ENCODE results near the gene SLAMF1.

SLAMF1 gene

DNA sequence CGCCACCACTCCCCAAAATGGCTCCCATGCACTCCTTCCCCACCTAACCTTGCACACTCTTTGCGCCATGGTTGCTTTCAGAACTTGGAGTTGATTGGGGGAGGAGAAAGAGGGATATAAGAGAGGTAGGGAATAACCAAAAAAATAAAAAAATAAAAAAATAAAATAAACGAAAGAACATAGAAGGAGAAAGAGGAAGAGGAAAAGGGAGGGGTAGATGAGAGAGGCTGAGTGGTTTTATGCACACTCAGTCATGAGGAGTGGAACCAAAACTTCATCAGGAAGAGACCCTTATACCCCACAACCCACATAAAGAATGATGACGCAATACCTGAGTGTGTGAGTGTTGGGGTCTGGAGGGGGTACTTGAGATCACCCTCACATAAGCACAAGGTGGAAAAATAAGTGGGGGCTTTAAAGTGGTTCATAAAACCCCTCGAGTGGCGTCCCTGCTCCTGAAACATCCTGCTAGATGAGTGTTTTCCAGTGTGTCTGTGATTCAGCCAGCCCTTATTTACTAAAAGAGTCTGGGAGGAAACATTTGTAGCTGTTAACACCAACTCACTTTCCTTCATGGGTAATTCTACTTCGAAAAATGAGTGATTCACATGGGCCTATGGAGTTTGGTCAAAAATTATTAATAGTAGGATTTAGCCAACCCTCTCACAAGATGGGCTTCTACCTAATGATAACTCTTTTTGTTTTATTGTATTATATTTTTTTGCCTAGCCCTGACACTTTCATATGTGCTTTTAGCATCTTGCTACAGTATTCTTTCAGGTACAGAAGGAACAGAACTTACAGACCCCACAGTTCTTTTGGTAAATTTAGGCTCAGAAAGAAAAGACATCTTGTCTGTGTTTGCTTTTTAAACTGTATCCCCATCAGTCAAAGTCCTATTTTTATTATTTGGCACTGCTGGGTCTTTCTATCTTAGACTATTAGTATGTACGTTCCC, 5.2 kb downstream of the SLAMF1 start:
- TF ChIP-seq, protein P1, sequence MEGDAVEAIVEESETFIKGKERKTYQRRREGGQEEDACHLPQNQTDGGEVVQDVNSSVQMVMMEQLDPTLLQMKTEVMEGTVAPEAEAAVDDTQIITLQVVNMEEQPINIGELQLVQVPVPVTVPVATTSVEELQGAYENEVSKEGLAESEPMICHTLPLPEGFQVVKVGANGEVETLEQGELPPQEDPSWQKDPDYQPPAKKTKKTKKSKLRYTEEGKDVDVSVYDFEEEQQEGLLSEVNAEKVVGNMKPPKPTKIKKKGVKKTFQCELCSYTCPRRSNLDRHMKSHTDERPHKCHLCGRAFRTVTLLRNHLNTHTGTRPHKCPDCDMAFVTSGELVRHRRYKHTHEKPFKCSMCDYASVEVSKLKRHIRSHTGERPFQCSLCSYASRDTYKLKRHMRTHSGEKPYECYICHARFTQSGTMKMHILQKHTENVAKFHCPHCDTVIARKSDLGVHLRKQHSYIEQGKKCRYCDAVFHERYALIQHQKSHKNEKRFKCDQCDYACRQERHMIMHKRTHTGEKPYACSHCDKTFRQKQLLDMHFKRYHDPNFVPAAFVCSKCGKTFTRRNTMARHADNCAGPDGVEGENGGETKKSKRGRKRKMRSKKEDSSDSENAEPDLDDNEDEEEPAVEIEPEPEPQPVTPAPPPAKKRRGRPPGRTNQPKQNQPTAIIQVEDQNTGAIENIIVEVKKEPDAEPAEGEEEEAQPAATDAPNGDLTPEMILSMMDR (IDR thresholded peaks at IDR 0.05; ENCODE audit: control insufficient read depth, insufficient read depth, low read depth, low read length, missing control alignments) = no peak
- no peak overlapping the region for H3K4me3 ChIP-seq (ENCODE audit: control insufficient read depth, low read depth, low read length)
- DNase-seq (ENCODE audit: low read depth) = no peak

DNA sequence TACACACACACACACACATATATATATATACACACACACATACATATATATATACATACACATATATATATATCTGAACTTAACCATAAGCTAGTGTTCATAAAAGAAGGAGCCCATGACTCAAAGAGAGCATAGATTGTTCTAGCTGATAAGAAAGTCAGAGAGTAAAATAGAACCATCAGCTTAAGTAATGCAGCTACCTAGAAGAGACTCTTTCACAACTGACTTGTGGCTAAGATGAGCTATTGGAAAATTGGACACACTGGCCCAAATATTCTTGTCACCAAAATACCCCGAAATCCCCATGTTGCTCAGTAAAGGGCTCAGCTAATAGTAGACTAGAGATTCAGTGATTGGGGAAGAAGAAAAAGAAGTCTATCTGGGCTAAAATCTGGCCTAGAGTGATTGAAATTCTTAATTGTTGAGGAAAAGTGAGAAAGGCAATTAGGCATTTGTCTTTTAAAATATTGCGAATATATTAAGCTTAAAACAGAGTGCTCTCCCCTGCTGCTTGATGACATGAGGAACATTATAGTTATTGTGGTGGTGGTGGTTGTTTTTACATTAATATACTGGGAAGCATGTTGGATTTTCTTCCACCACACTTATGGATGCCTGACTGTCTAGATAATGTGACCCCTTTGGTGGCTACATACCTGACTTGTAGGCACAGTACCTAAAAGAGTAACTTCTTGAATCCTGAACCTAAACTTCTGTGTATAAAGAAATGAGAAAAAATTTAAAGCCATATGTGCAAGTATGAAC, 6.3 kb downstream of the SLAMF1 start:
- TF ChIP-seq, protein P1 (IDR thresholded peaks at IDR 0.05; ENCODE audit: control insufficient read depth, insufficient read depth, low read depth, low read length, missing control alignments) = no peak
- H3K4me3 ChIP-seq (ENCODE audit: control insufficient read depth, low read depth, low read length) = no peak overlapping the region
- DNase-seq (ENCODE audit: low read depth) = no peak

DNA sequence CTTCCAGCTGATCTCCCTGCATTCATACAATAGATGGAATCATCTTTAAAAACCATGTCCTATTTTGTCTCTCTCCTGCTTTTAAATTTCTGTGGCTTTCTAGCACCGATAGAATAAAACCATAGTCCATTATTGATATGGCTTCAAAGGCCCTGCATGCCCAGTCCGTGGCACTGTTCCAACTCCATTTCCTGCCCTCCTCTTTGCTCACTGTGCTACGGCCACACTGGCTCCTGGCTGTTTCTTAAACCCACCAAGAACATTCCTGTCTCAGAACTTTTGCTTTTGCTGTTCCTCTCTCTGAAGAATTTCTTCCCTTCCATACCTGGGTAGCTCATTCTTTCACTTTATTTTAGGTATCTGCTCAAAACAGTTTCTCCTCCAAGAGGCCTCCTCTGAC, 7.2 kb downstream of the SLAMF1 start:
- DNase-seq (ENCODE audit: low read depth) = no peak

DNA sequence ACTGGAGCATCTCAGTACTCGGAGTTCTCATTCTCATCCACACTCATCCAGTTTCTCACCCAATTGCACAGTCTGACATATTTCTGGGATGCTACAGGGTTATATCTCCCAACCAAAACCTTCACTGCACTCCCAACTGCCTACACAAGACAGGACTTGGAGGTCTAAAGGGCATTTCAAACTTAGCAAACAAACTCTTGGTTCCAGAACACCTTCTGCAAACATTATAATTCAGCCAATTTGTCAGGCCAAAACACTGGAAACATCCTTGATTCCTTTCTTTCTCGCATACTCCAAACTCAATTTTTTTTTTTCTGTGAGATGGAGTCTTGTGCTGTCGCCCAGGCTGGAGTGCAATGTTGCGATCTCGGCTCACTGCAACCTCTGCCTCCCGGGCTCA, 7.9 kb downstream of the SLAMF1 start:
- H3K4me3 ChIP-seq (ENCODE audit: control insufficient read depth, low read depth, low read length) = no peak overlapping the region
- TF ChIP-seq, protein P1 (IDR thresholded peaks at IDR 0.05; ENCODE audit: control insufficient read depth, insufficient read depth, low read depth, low read length, missing control alignments) = no peak
- no peak for DNase-seq (ENCODE audit: low read depth)

More for the DNA sequence above, 7.2 kb downstream of the SLAMF1 start:
- no peak overlapping the region for H3K4me3 ChIP-seq (ENCODE audit: control insufficient read depth, low read depth, low read length)
- TF ChIP-seq, protein P1 (IDR thresholded peaks at IDR 0.05; ENCODE audit: control insufficient read depth, insufficient read depth, low read depth, low read length, missing control alignments) = no peak

DNA sequence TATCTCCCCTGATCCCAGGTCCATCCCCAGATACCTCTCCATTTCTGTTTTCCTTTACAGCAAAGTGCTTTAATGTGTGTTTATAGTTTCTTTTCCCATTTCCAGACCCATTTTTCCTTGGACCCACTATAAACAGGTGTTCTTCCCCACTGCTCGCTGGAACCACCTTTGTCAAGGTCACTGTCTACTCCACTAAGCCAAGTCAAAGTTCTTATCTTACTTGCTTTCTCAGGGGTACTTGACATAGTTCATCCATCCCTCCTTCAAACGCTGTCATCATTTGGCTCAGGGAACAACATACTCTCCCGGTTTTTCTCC, 8.3 kb downstream of the SLAMF1 start:
- no peak overlapping the region for H3K4me3 ChIP-seq (ENCODE audit: control insufficient read depth, low read depth, low read length)
- TF ChIP-seq, protein P1 (IDR thresholded peaks at IDR 0.05; ENCODE audit: control insufficient read depth, insufficient read depth, low read depth, low read length, missing control alignments) = no peak
- no peak for DNase-seq (ENCODE audit: low read depth)

DNA sequence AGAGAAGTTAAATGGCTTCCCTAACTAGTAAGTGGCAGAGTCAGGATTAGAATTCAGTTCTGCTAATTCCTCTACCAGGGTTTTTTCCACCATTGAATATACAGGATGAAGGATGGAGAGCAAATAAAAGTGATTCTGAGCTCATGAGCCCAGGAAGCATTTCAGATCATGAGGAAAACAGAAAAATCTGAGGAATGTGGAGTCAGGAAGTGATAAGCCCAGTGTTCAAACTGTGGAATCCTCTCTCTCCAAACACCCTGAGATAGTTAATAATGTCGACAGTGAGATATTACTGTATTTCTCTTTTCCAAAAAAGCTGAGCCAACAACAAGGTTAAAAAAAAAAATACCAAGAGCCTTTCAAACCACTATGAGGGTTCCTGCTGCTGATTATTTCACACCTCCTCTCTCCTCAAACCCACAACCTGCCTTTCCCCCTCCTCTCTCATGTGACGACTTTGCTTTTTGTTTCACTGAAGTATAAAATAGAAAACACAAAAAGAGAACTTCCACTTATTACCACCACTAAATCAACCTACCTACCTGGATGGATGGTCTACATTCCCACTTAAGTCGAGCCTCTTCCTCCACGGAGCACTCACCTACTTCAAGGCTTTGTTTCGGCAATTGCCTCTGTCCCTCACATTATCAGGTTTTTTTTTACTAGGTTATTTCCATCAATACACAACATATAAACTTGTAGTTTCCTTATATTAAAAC, 8.9 kb downstream of the SLAMF1 start:
- no peak for DNase-seq (ENCODE audit: low read depth)
- H3K4me3 ChIP-seq (ENCODE audit: control insufficient read depth, low read depth, low read length) = no peak overlapping the region
- TF ChIP-seq, protein P1 (IDR thresholded peaks at IDR 0.05; ENCODE audit: control insufficient read depth, insufficient read depth, low read depth, low read length, missing control alignments) = no peak
